Activated CD8-positive, alpha-beta memory T cell treated with anti-CD3 and anti-CD28 coated beads, Interleukin-2, amount 10 ng/mL, durations not matched to agents 7 days and 5 days (primary cell): ENCODE results near the gene LSM2. TPM values are rescaled to one million over a fixed set of nuclear protein-coding genes. Genes with fewer than 3 reads are reported as not detected.
"Not testable (repeated sequence)": the region's sequence is repeated elsewhere in the genome, so short reads cannot be mapped to it uniquely, and the experiment has no call there.

ENCODE experiments used
- ATAC-seq: fragments of 150-1000 bp; cut with Tn5 transposase; one replicate; pipeline ENCODE4 v1.10.0; 2021; ENCODE audit warnings: moderate library complexity
- CTCF ChIA-PET: fragments of 350-600 bp; sonication (Branson Sonifier 250); formaldehyde crosslinking; loops from one replicate; lab custom pipeline; 2021; ENCODE audit warnings: antibody characterized with exemption; lab: Charles Lee
- DNase-seq: peaks from one replicate; pipeline ENCODE4 v3.0.0-alpha.2; 2020
- H3K27ac Mint-ChIP-seq: one replicate; pipeline ENCODE4 v1.8.0; 2021; ENCODE audit warnings: mild to moderate bottlenecking, mixed read lengths
- H3K27me3 Mint-ChIP-seq: one replicate; pipeline ENCODE4 v1.8.0; 2021; ENCODE audit warnings: mixed read lengths
- H3K36me3 Mint-ChIP-seq: one replicate; pipeline ENCODE4 v1.8.0; 2021; ENCODE audit warnings: mild to moderate bottlenecking, mixed read lengths
- H3K4me1 Mint-ChIP-seq: one replicate; pipeline ENCODE4 v1.8.0; 2021; ENCODE audit warnings: mixed read lengths
- H3K4me3 Mint-ChIP-seq: one replicate; pipeline ENCODE4 v1.8.0; 2021; ENCODE audit warnings: mild to moderate bottlenecking, moderate library complexity, mixed read lengths
- H3K9me3 Mint-ChIP-seq: one replicate; pipeline ENCODE4 v1.8.0; 2022; ENCODE audit warnings: low read depth, mixed read lengths
- total RNA-seq, 2 experiments: library from RNA; stranded (reverse); gene quantifications; one replicate each; pipeline ENCODE4 v1.2.3, GENCODE V29; 2021

LSM2 gene
- total RNA-seq, 2 experiments from 2014 or later: 124 to 129 TPM

DNA sequence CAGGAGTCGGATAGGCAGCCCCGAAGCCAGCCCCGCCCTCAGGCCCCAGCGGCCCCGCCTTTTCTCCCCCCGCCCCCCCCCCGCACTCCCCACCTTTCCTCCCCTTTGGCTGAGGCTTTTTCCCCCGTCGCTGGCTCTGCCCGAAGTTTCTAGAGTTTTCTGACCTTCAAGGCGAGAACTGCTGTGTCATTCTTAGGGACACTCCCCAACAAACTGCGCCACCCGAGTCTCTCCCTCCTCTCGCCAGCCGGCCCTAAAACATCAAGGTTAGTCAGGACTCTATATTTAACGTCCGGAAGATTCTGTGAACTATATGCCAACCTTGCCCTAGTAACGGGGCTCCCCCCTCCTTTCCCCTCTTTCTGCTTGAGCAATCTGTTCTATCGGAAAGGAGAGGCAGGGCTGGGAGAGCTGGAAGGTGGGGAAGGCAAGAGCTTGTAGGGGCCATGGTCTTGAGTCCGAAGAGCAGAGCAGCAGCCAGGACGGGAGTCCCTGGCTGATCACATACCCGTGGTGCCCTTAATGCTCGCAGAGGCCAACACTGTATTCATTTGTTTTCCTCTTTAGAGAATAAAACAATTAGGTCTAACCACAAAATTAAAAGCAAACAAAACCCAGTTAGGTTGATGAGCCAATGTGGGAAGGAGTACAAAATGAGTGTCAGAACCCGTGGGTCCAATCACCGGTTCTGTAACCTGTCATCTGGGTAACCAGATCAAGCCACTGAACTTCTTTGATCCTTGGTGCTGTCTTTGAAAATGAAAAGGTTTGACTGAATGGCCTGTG is 15.5 kb upstream of the LSM2 start:
- ATAC-seq: peak; percentile 44
- Mint-ChIP-seq H3K4me1 (peaks cover 73% of the 10 kb centered on the region), H3K36me3 (peaks cover 11% of the 10 kb centered on the region), H3K4me3 (peak overlapping the region; percentile 93), H3K9me3 (no peaks in the 10 kb centered on the region), H3K27me3 (no peaks in the 10 kb centered on the region), H3K27ac (peak overlapping the region; percentile 94)
- CTCF ChIA-PET: interaction anchor here (1.3 to 3.3 kb wide), 8 partner anchors 8 to 119 kb away, joined by 3 to 10 read pairs (median 4); partner anchors contain the start of genes ABHD16A, LSM2 and VARS1
- DNase-seq: peak; percentile 76

DNA sequence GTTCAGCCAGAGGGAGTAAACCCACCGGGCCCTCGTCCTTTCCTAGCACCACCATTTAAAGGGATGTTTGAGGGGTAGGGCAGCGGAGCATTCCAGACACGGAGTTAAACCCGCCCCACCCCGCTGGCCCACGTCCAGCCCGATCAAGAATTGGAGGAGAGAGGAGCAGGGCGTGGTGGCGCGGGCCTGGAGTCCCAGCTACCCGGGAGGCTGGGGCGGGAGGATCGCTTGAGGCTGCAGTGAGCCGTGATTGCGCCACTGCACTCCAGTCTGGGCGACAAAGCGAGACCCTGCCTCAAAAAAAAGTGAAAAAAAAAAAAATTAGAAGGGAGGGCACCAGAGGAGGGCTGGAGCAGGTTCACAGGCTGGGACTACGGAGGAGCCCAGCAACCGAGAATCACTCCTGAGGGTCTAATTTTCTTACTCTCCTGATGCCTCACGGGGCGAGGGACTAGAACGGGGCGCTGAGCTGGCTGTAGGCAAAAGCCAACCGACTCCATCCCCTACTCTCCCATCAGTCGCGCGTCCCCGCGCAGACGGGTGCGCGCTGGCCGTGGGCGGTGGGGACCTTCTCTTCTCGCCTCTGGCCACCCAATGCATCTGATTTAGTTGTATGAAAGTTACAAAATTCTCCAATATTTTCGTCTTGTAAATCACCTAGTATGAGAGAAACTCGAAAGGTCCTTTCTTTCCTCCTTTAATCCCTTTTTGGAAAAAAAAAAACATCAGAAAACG is 14.7 kb upstream of the LSM2 start:
- Mint-ChIP-seq H3K4me1 (peaks cover 66% of the 10 kb centered on the region), H3K27me3 (no peaks in the 10 kb centered on the region), H3K36me3 (peaks cover 11% of the 10 kb centered on the region), H3K27ac (peak overlapping the region; percentile 94), H3K9me3 (no peaks in the 10 kb centered on the region), H3K4me3 (peak overlapping the region; percentile 93)
- ATAC-seq: peak; percentile 46
- CTCF ChIA-PET: interaction anchor here (1.3 to 3.3 kb wide), 6 partner anchors 8 to 118 kb away, joined by 3 to 10 read pairs (median 4); partner anchors contain the start of genes ABHD16A, LSM2 and VARS1
- DNase-seq: peak; percentile 67

DNA sequence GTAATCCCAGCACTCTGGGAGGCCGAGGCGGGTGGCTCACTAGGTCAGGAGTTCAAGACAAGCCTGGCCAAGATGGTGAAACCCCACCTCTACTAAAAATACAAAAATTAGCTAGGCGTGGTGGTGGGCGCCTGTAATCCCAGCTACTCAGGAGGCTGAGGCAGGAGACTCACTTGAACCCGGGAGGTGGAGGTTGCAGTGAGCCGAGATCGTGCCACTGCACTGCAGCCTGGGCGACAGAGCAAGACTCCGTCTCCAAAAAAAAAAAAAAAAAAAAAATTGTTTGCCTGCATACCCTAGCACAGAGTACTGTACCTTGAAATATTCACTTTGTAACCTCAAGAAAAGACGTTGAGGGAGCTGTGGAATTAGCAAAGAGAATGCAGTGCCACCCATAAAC is 13.6 kb upstream of the LSM2 start:
- not testable (repeated sequence) for DNase-seq, H3K27ac Mint-ChIP-seq, H3K9me3 Mint-ChIP-seq, H3K27me3 Mint-ChIP-seq, ATAC-seq
- Mint-ChIP-seq H3K36me3 (peaks cover 13% of the 10 kb centered on the region), H3K4me3 (peak overlapping the region; percentile 93), H3K4me1 (peaks cover 55% of the 10 kb centered on the region)
- CTCF ChIA-PET: interaction anchor here (0.8 to 3.3 kb wide), 5 partner anchors 13 to 91 kb away, joined by 3 to 10 read pairs (median 5); partner anchors contain the start of genes LSM2 and VARS1

DNA sequence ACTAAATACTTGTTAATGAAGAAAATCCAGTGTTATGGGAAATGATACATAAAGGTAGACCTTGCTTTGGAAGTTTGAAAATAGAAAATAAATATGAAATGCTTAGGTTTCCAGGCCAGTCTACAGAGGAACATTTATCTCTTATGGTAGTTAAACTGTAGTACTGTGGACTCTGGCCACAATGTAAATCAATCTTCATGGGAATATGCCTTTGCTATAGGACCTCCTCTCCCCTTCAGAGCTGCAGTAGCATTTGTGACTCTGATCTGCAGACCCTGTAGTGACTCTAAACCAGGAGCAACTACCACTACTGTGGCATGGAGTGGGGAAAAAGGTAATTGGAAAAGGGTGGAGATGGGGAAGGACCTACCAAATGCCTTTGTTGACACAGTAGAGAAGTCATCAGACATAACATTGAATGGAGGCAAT is 13.1 kb upstream of the LSM2 start:
- H3K4me1 Mint-ChIP-seq: peaks cover 51% of the 10 kb centered on the region

DNA sequence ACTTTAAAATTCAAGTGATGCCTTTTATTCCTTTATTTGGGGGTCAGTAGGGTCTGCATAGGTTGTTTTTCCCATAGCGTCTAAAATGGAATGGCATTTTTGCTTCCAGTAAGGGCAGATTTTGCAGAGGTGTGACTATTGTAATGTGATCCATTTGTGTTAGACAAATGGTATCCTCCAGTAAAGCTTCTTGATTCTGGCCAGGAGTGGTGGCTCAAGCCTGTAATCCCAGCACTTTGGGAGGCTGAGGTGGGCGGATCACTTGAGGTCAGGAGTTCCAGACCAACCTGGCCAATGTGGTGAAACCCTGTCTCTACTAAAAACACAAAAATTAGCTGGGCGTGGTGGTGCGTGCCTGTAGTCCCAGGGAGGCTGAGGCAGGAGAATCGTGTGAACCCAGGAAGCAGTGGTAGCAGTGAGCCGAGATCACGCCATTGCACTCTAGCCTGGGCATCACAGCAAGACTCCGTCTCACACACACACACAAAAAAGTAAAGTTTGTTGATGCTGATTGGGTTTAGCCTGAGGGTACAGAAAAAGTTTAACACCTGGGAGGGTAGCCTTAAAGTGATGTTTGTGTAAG is 11.3 kb upstream of the LSM2 start:
- not testable (repeated sequence) for H3K9me3 Mint-ChIP-seq, DNase-seq, H3K27me3 Mint-ChIP-seq, ATAC-seq
- CTCF ChIA-PET: interaction anchor here (0.8 to 2.5 kb wide), 11 partner anchors 8 to 114 kb away, joined by 3 to 12 read pairs (median 4); partner anchors contain the start of genes DDAH2, HSPA1B and LSM2
- H3K4me1 Mint-ChIP-seq: peaks cover 50% of the 10 kb centered on the region
- peak overlapping the region; percentile 94 for H3K4me3 Mint-ChIP-seq
- peak overlapping the region; percentile 99 for H3K27ac Mint-ChIP-seq
- peaks cover 13% of the 10 kb centered on the region for H3K36me3 Mint-ChIP-seq

More for the DNA sequence above, 13.1 kb upstream of the LSM2 start:
- Mint-ChIP-seq H3K9me3 (no peaks in the 10 kb centered on the region), H3K36me3 (peaks cover 13% of the 10 kb centered on the region), H3K27ac (peak overlapping the region; percentile 54), H3K27me3 (no peaks in the 10 kb centered on the region), H3K4me3 (peak overlapping the region; percentile 33)
- ATAC-seq (no peak), DNase-seq (no peak)
- CTCF ChIA-PET: interaction anchor here (0.8 to 3.3 kb wide), 6 partner anchors 13 to 139 kb away, joined by 3 to 10 read pairs (median 4); partner anchors contain the start of genes LSM2, LY6G5C and VARS1

DNA sequence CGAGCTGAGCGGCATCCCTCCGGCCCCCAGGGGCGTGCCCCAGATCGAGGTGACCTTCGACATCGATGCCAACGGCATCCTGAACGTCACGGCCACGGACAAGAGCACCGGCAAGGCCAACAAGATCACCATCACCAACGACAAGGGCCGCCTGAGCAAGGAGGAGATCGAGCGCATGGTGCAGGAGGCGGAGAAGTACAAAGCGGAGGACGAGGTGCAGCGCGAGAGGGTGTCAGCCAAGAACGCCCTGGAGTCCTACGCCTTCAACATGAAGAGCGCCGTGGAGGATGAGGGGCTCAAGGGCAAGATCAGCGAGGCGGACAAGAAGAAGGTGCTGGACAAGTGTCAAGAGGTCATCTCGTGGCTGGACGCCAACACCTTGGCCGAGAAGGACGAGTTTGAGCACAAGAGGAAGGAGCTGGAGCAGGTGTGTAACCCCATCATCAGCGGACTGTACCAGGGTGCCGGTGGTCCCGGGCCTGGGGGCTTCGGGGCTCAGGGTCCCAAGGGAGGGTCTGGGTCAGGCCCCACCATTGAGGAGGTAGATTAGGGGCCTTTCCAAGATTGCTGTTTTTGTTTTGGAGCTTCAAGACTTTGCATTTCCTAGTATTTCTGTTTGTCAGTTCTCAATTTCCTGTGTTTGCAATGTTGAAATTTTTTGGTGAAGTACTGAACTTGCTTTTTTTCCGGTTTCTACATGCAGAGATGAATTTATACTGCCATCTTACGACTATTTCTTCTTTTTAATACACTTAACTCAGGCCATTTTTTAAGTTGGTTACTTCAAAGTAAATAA is 10.6 kb upstream of the LSM2 start:
- Mint-ChIP-seq H3K36me3 (peaks cover 13% of the 10 kb centered on the region), H3K27ac (peak overlapping the region; percentile 99), H3K4me1 (peaks cover 50% of the 10 kb centered on the region), H3K4me3 (peak overlapping the region; percentile 94)
- H3K9me3 Mint-ChIP-seq, DNase-seq, H3K27me3 Mint-ChIP-seq: not testable (repeated sequence)
- peak; percentile 28 for ATAC-seq
- CTCF ChIA-PET: interaction anchor here (0.8 to 2.5 kb wide), 11 partner anchors 9 to 113 kb away, joined by 3 to 12 read pairs (median 4); partner anchors contain the start of genes DDAH2, HSPA1B and LSM2

- Mint-ChIP-seq H3K36me3 (peaks cover 18% of the 10 kb centered on the region), H3K27me3 (no peaks in the 10 kb centered on the region), H3K4me3 (peak within 1 kb of the TSS; percentile 91), H3K27ac (peak within 1 kb of the TSS; percentile 95), H3K4me1 (peaks cover 56% of the 10 kb centered on the region), H3K9me3 (no peaks in the 10 kb centered on the region)
- peak; percentile 89 for DNase-seq
- ATAC-seq: peak; percentile 41
- CTCF ChIA-PET: interaction anchor here (0.8 to 3.9 kb wide), 7 partner anchors 9 to 75 kb away, joined by 4 to 19 read pairs (median 5); partner anchors contain the start of genes HSPA1B, MSH5 and VARS1
Measured at GRCh38 chr6:31815025-31815838, 8.5 kb upstream of the LSM2 start, which contains the start of the genes HSPA1A and HSPA1L. HSPA1A (plus strand) TSS chr6:31815543; CDS start chr6:31815757, 214 bp downstream. HSPA1L (minus strand) TSS chr6:31815283; CDS start chr6:31811972, 3,311 bp downstream.

- Mint-ChIP-seq H3K27me3 (no peaks in the 10 kb centered on the region), H3K36me3 (peaks cover 21% of the 10 kb centered on the region), H3K27ac (peak overlapping the region; percentile 95), H3K9me3 (no peaks in the 10 kb centered on the region), H3K4me1 (peaks cover 51% of the 10 kb centered on the region), H3K4me3 (peak overlapping the region; percentile 91)
- CTCF ChIA-PET: interaction anchor here (0.6 to 3.9 kb wide), 12 partner anchors 8 to 150 kb away, joined by 3 to 19 read pairs (median 6); partner anchors contain the start of genes GPANK1, HSPA1B, MSH5 and VARS1
- ATAC-seq (peak; percentile 56), DNase-seq (peak; percentile 88)
Measured at GRCh38 chr6:31814677-31815024, 7.9 kb upstream of the LSM2 start.

DNA sequence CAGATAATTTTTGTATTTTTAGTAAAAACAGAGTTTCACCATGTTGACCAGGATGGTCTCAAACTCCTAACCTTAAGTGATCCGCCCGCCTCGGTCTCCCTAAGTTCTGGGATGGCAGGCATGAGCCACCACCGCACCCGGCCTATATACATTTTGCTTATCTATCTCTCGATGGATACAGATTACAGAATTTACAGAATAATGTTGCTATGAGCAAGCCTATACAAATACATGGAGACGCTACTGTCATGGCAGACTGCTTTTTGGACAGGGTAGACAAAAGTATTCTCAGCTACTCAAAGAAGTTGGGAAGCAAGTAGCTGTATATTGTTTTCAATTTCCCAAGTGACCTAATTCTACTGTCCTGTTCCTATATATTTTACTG is 6.7 kb upstream of the LSM2 start:
- Mint-ChIP-seq H3K9me3 (no peaks in the 10 kb centered on the region), H3K27me3 (no peaks in the 10 kb centered on the region), H3K4me3 (peak overlapping the region; percentile 91), H3K4me1 (peaks cover 44% of the 10 kb centered on the region), H3K36me3 (peaks cover 16% of the 10 kb centered on the region), H3K27ac (peak overlapping the region; percentile 95)
- no peak for DNase-seq
- no peak for ATAC-seq
- CTCF ChIA-PET: interaction anchor here (0.8 to 3.9 kb wide), 11 partner anchors 8 to 321 kb away, joined by 3 to 19 read pairs (median 7); partner anchors contain the start of genes MSH5 and VARS1

GRCh38 chr6:31811645-31812044 is 4.9 kb upstream of the LSM2 start:
- peaks cover 10% of the 10 kb centered on the region for H3K36me3 Mint-ChIP-seq
- peak overlapping the region; percentile 95 for H3K27ac Mint-ChIP-seq
- no peaks in the 10 kb centered on the region for H3K27me3 Mint-ChIP-seq
- DNase-seq (no peak), ATAC-seq (no peak)
- no peaks in the 10 kb centered on the region for H3K9me3 Mint-ChIP-seq
- CTCF ChIA-PET: interaction anchor here (1.1 kb wide), 1 partner anchor 16 kb away, joined by 4 read pairs; the partner anchor contains the start of gene VARS1
- peaks cover 40% of the 10 kb centered on the region for H3K4me1 Mint-ChIP-seq
- peak overlapping the region; percentile 91 for H3K4me3 Mint-ChIP-seq

GRCh38 chr6:31808599-31808998 is 1.8 kb upstream of the LSM2 start:
- H3K4me3 Mint-ChIP-seq, H3K9me3 Mint-ChIP-seq, H3K27me3 Mint-ChIP-seq, H3K27ac Mint-ChIP-seq, DNase-seq, ATAC-seq: not testable (repeated sequence)
- CTCF ChIA-PET: interaction anchor here (0.9 to 3.7 kb wide), 3 partner anchors 12 to 73 kb away, joined by 3 to 46 read pairs (median 5); partner anchors contain the start of gene VARS1
- Mint-ChIP-seq H3K36me3 (peaks cover 11% of the 10 kb centered on the region), H3K4me1 (peaks cover 54% of the 10 kb centered on the region)
